Activated CD4-positive, alpha-beta T cell treated with anti-CD3 and anti-CD28 coated beads for 1 hour (primary cell): ENCODE results near the gene S100A6.

Source experiments
- DNase-seq: peaks from one replicate; pipeline ENCODE4 v3.0.0-alpha.2; 2020

The S100A6 gene

GRCh38 chr1:153493343-153493960 lies 42.3 kb downstream of the S100A6 start:
- DNase-seq = no peak

GRCh38 chr1:153490272-153491051 lies 45.3 kb downstream of the S100A6 start:
- DNase-seq = no peak

DNA sequence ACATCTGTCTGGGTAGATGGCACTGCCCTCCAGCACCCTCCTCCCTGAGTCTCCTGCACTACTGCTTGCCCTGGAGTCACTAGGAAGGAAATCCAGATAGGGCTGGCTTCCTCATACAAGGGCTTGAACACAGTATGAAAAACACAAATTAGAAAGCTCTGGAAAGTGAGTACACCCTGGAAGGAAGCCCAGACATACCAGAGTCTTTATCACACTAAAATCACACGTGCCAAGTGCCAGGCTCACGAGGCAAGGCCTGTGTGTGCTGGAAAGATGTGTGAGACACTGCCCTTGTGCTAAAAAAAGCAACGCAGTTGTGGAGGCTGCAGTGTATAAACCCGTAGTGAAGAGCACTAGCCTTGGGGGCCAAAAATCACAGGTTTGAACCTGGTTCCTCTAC lies 47.1 kb downstream of the S100A6 start:
- DNase-seq = no peak

DNA sequence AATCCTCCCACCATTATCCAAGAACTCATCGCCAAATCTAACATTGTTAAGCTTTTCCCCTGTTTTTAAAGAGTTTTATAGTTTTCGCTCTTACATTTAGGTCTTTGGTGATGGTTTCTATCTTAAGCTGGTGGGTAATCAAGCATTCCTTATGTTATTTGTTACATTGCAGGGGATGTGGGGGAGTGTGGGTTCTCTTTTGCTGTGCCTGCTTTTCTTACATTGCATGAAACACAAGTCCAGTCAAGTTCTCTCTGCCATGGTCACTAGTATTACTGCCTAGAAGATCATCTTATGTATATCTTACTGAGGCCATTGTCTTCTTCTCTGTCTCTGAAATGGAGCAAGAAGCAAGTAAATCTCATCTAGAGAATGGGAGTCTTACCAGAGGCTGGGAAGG lies 48.1 kb downstream of the S100A6 start:
- no peak for DNase-seq

GRCh38 chr1:153485863-153486262 lies 49.9 kb downstream of the S100A6 start:
- no peak for DNase-seq
